Measurements from ENCODE around the gene SMAD7. TPM values are rescaled to one million over a fixed set of nuclear protein-coding genes. Genes with fewer than 3 reads are reported as not detected.

Gene SMAD7
- total RNA-seq, 1 donor from 2014 or later, result 61.2 TPM

GRCh38 chr18:48901145-48902022, 49.4 kb downstream of the SMAD7 start:
- peaks cover 8% of the 10 kb centered on the region for H3K36me3 Mint-ChIP-seq (ENCODE audit: low read depth)
- peak; percentile 7 for DNase-seq (ENCODE audit: low spot score)
- H3K27me3 Mint-ChIP-seq (ENCODE audit: low read depth), result no peaks in the 10 kb centered on the region
- H3K4me1 Mint-ChIP-seq (ENCODE audit: low read depth), result peaks cover 56% of the 10 kb centered on the region
- TF ChIP-seq CTCF (IDR thresholded peaks at IDR 0.05), result no peak
- H3K9me3 Mint-ChIP-seq (ENCODE audit: low read depth), result peaks cover 23% of the 10 kb centered on the region
- no peak overlapping the region for H3K4me3 Mint-ChIP-seq (ENCODE audit: unreplicated experiment)
- peak overlapping the region; percentile 54 for H3K27ac Mint-ChIP-seq (ENCODE audit: unreplicated experiment)

- Mint-ChIP-seq H3K9me3 (ENCODE audit: low read depth) (peaks cover 22% of the 10 kb centered on the region), H3K27ac (ENCODE audit: unreplicated experiment) (no peak overlapping the region), H3K4me1 (ENCODE audit: low read depth) (peaks cover 59% of the 10 kb centered on the region), H3K36me3 (ENCODE audit: low read depth) (peaks cover 8% of the 10 kb centered on the region), H3K27me3 (ENCODE audit: low read depth) (no peaks in the 10 kb centered on the region), H3K4me3 (ENCODE audit: unreplicated experiment) (no peak overlapping the region)
- no peak for DNase-seq (ENCODE audit: low spot score)
- no peak for TF ChIP-seq CTCF (IDR thresholded peaks at IDR 0.05)
These were observed 50.3 kb downstream of the SMAD7 start for GRCh38 chr18:48900469-48900868.

- H3K4me3 Mint-ChIP-seq (ENCODE audit: unreplicated experiment), result no peak overlapping the region
- no peak for TF ChIP-seq CTCF (IDR thresholded peaks at IDR 0.05)
- DNase-seq (ENCODE audit: low spot score), result no peak
- no peaks in the 10 kb centered on the region for H3K27me3 Mint-ChIP-seq (ENCODE audit: low read depth)
- H3K4me1 Mint-ChIP-seq (ENCODE audit: low read depth), result peaks cover 59% of the 10 kb centered on the region
- H3K36me3 Mint-ChIP-seq (ENCODE audit: low read depth), result peaks cover 6% of the 10 kb centered on the region
- no peak overlapping the region for H3K27ac Mint-ChIP-seq (ENCODE audit: unreplicated experiment)
- H3K9me3 Mint-ChIP-seq (ENCODE audit: low read depth), result peaks cover 14% of the 10 kb centered on the region
These were observed 51.1 kb downstream of the SMAD7 start for GRCh38 chr18:48899558-48900174.

GRCh38 chr18:48898521-48898920, 52.2 kb downstream of the SMAD7 start:
- no peak for TF ChIP-seq CTCF (IDR thresholded peaks at IDR 0.05)
- H3K27ac Mint-ChIP-seq (ENCODE audit: unreplicated experiment), result no peak overlapping the region
- H3K4me1 Mint-ChIP-seq (ENCODE audit: low read depth), result peaks cover 52% of the 10 kb centered on the region
- no peak overlapping the region for H3K4me3 Mint-ChIP-seq (ENCODE audit: unreplicated experiment)
- H3K36me3 Mint-ChIP-seq (ENCODE audit: low read depth), result peaks cover 1% of the 10 kb centered on the region
- H3K27me3 Mint-ChIP-seq (ENCODE audit: low read depth), result no peaks in the 10 kb centered on the region
- no peak for DNase-seq (ENCODE audit: low spot score)
- peaks cover 7% of the 10 kb centered on the region for H3K9me3 Mint-ChIP-seq (ENCODE audit: low read depth)

GRCh38 chr18:48897531-48897930, 53.2 kb downstream of the SMAD7 start:
- peaks cover 49% of the 10 kb centered on the region for H3K4me1 Mint-ChIP-seq (ENCODE audit: low read depth)
- H3K4me3 Mint-ChIP-seq (ENCODE audit: unreplicated experiment), result no peak overlapping the region
- peaks cover 7% of the 10 kb centered on the region for H3K9me3 Mint-ChIP-seq (ENCODE audit: low read depth)
- no peak for TF ChIP-seq CTCF (IDR thresholded peaks at IDR 0.05)
- peak overlapping the region; percentile 54 for H3K27ac Mint-ChIP-seq (ENCODE audit: unreplicated experiment)
- no peak for DNase-seq (ENCODE audit: low spot score)
- no peaks in the 10 kb centered on the region for H3K27me3 Mint-ChIP-seq (ENCODE audit: low read depth)
- H3K36me3 Mint-ChIP-seq (ENCODE audit: low read depth), result peaks cover 1% of the 10 kb centered on the region

Data from chondrocyte (in vitro differentiated cells).